Mesenteric fat pad (tissue), 1 donor: ENCODE results near the gene B4GALT4. TPM values are rescaled to one million over a fixed set of nuclear protein-coding genes. Genes with fewer than 3 reads are reported as not detected.

Experiments used
- DNase-seq: peaks from one replicate; pipeline ENCODE4 v3.0.0-alpha.2; 2020; ENCODE audit warnings: low spot score
- total RNA-seq: library from RNA; stranded (reverse); fragmentation: NEBNext Ultra II Directional; extraction: Animal tissue kit (Norgen Biotek cat#: 25700); gene quantifications from one replicate; pipeline ENCODE4 v1.2.1, GENCODE V29; 2021
- donor health status: DM: yes; HTN: yes; CAD: no.

Gene B4GALT4
- total RNA-seq, 1 donor from 2014 or later = 15.0 TPM

DNA sequence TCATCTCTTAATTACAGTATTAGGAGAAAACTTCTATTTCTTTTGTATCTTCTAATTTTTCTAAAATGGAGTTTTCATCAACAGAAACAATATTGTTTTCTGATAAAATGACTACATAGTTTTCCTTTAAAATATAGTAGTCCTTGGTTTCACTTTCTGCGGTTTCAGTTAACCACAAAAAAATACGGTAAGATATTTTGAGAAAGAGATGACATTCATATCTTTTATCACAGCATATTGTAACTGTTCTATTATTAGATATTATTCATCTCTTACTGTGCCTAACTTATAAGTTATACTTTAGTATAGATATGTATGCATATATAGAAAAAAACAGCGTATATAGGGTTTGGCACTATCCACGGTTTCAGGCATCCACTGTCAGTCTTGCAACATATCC, 2.3 kb downstream of the B4GALT4 start:
- DNase-seq = no peak

DNA sequence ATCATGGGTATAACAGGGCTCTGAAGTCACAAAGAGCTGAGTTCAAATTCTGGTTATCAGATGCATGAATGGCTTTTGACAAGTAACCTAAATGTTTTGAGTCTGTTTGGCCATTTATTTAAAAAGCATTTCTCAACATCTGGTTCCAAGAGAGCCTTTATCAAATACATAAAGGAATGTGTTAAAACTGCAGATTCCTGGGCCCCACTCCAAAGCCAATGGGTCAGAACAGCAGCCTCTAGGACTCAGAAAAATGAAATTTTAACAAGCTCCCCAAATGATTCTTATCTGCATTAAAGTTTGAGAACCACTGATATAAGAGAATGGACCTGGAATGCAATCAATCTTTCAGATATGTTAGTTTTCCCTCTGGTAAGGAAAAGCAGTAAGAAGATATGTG, 3.4 kb downstream of the B4GALT4 start:
- no peak for DNase-seq

DNA sequence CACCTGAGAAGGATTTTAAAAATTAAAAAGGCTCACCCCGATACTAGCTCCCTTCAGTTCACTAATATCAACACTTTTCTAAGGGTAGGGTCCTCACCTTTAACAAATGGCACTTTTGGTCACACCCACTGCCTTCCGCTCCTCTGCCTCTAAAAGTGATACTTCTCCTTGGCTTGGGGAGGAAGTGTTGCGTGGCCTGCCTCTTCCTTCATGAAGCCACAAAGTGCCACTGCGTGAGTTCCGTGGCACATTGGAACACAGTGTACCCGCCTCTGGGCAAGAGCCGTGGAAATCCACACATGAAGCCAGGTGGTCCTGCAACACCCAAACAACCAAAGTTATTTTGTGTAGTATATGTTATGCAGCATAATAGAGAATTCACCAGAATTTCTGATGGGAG, 3.9 kb downstream of the B4GALT4 start:
- DNase-seq = no peak

DNA sequence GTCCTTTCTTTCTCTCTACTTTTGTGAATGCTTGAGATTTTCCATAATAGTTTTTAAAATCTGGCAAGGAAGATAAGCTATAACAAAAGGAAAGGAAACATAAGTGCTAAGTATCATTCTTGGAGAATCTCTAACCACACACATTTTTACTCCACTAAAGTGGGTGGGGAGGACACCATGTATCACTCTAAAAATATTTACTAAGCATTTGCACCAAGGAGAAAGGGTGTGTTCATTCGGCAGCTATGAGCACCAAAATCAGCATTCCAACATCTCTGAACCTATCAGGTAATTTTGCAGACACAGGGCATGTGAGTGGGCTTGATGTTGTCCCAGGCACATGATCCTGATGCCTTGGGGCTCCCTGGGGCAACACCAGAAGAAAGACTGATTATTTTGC, 5.5 kb downstream of the B4GALT4 start:
- no peak for DNase-seq

DNA sequence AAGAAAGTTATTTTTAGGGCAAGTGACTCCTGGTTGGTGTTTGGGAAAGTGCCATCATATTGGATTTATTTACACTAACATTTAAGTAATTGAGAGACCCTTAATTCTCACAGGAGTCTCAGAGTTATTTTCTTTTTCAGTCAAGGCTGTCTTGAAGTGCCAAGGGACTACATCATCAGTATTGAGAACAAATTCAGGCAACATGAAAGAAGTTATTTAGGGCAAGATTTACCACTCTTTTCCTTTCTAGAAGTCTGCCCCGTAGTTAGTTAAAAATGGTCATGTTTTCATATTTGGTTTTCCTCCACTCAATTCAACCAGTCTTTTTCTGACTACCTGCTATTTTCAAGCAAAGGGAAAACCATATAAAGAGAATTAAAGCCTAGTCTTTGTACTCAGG, 6.1 kb downstream of the B4GALT4 start:
- no peak for DNase-seq

DNA sequence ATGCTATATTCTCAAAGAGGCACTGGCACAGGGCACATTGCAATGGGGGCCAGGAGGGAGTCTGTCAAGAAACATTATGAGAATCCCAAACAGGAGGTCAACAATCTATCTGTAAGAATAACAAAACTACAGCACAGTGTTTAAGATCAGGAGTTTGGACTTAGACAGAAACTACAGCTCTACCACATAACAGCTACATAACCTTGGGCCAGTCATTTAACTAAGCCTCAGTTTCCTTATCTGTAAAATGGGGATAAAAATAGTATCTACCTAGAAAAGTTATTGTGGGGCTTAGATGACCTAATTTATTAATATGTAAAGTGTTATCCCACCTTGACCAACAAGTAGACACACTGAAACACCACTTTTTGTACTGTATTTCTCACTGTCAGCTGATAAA, 9.9 kb downstream of the B4GALT4 start:
- DNase-seq = no peak

DNA sequence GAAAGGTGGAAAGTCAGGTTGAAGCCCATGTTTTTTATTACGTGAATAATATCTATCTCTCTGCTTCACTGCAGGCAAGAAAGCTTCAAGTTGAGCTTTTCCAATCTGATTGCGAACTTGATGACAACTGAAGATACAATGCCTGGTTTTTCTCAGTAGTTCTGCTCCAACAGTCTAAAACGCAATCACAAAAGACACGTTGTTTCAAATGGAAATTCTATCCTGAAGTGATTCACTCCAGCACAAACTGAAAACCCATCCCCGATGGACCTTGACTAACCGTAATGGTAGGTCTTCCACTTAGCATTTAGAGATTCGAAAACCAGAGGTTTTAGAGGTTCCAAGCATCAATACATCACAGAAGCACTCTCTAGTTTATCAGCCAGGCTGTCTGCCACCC, 10.6 kb downstream of the B4GALT4 start:
- no peak for DNase-seq

DNA sequence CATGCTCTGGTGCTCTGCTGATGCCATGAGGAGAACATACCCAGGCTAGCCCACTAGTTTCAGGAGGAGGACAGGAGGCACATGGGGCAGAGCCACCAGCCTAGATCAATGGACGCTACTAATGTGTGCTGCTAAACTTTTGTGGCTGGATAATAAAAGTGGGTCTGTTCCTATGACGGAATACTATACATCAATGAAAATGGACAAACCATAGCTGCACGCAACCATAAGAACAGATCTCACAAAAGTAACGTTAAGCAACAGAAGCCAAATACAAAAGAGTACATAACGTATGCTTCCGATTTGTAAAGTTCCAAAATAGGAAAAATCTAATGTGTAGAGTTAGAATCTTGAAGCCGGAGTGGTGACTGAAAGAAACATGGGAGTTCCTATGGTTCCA, 11.5 kb downstream of the B4GALT4 start:
- DNase-seq = no peak

DNA sequence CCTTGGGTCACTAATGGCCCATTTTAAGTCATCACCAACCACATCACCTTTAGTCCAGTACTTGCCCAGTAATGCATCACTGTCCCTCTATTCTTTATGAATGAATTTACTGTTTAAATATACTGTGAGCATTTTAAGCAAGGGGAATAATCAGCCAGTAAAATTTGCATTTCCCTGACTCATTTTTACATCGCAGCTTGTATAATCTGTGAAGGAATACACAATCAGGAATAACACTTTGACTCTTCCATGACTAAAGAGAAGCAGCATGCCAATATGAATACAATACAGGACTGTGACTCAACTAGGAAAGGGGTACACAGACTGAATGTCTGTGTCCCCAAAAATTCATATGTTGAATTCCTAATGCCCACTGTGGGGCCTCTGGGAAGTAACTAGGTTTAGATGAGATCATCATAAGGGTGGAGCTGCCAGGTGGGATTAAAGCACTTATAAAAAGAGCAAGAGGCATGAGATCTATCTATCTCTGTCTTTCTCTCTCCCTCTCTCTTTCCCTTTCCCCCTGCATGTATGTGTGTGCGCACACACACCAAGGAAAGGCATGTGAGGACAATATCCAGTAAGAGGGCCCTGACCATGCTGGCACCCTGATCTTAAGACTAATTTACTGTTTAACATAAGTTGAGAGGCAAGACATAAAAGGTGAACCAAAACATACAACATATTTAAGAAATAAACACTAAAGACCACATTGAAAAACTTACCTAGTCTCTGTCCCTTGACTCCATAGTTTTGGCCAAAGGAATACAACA, 12.1 kb downstream of the B4GALT4 start:
- no peak for DNase-seq

DNA sequence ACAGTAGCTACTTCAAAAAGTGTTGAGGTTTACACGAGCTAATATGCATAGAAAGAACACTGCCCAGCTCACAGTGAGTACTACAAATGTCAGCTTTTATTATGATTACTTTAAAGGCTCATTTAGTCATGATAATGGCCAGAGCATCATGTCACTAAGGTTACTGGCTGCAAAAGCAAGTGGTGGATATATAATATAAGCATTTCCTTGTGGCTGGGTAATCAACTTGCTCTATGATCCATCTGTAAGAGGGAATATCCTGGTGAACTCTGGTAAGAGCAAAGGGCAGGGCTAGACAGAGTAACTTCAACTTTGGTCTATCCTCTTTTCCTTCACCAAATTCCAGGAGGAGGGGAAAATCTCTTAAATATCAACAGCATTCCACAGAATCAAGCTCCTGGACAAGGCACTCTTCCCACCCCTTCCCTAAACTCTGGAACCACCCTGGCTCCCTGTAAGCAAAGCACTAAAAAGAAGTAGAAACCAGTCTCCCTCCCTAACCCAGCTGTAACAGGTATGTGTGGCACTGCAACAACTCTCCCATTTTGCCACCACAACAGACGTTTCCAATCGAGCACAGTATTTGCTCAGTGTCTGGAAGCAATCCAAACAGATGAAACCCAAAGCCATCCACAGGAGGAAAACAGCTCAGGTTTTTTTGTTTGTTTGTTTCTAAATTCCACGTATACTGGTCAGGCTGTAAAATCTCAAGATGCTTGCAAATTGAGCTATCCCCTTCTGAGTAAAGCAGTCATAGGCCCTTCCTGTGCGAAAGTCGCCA, 13.4 kb downstream of the B4GALT4 start:
- no peak for DNase-seq

DNA sequence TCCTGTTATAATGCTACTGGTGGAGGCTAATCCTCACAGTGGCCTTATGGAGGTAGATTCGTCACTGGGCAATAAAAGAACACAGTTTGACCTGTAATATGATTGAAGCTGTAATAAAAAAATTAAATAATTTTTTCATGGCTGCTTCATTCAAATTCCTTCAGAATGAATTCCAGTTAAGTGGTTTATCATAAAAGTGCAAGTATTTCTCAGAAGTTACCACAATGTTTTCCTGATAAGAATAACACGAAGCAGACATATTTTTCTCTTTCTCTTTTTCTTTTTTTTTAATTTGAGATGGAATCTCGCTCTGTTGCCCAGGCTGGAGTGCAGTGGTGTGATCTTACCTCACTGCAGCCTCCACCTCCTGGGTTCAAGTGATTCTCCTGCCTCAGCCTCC, 15.6 kb downstream of the B4GALT4 start:
- no peak for DNase-seq

DNA sequence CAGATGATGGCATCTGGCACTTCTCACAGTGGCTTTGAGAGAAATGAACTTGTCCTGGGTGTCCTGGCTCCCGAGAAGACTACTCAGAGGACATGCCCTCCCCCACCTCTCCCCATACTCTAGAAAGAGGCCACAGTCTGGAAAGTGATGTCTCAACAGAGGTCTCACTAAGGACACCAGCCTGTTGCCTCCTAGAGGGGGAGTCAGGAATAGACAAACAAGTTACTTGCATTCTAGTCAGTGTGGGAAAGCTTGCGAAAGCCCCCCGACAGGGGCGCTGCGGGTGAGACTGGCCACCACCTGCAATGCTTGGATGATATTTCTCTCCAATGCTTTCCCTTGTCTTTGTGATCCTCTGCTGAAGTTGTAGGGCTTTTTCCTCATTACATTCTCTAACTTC, 17.2 kb downstream of the B4GALT4 start:
- no peak for DNase-seq

DNA sequence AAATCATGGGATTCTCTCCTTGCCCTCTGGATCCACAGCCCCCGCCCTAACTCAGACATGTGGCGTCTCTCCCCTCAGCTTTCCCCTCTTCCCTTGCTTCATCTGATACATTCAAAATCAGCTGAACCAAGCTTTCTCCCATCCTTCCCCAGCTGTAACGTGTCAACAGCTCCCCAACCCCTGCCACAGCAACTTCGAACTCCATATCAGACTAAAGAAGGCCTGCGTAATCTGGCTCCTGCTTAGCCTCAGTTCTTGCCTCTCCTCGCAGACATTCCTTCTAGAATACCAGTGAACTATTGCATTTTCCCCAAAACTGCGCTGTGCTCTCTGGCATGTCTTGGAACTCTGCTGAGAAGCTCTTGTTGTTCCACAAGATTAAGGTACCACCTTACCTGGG, 18.3 kb downstream of the B4GALT4 start:
- no peak for DNase-seq

DNA sequence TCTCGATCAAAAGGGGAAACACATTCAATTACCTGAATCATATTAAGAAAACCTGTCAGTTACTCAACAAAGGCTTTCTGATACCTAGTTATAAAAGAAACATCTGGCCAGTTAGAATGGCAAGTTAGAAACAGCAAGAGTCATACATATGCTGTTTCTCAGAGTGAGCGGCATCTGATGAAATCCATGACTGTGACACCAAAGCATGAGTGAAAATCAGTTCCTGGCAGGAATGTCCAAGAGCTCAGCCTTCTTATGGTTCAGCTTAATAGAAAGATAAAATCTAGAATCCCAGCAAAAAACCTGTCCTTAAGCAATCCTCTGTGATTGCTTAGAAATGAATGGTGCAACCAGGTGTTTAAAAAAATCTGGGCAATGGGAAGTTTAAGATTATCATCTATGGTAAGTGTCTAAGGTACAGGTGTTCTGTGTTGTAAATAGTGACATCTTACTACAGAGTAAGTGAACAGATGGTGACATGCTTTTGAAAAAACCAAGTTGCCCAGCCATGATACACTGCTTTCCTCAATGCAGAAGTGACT, 18.8 kb downstream of the B4GALT4 start:
- DNase-seq = no peak

DNA sequence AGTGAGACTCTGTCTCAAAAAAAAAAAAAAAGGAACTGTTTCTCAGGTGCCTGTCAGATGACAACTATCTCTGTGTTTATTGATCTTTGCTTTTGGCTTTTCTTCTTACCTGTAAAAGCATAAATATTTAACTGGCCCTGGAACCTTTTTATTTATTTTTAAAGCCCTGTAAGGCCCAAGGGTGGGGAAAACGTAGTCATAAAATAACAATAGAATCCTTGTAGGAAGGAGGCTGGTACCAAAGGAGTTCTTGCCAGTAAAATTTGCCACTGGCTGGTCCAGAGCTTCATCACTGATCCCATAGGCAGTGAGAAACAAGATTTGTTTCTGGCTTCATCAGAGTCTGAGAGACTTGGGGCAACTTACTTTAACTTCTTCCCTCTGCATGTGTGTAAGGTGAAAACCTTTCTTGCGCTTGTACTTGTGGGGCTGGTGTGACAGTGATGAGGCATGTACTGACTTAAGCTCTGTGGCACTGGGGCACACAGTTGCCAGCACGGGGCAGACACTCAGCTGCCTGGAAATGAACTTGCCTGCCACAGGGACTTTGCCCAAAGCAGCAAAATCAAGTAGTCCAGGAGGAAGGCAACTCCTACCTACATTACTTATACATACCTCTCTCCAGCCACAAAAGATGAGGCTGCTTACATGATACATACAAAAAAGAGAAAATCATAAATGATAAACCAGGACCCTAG, 19.6 kb downstream of the B4GALT4 start:
- DNase-seq = no peak

DNA sequence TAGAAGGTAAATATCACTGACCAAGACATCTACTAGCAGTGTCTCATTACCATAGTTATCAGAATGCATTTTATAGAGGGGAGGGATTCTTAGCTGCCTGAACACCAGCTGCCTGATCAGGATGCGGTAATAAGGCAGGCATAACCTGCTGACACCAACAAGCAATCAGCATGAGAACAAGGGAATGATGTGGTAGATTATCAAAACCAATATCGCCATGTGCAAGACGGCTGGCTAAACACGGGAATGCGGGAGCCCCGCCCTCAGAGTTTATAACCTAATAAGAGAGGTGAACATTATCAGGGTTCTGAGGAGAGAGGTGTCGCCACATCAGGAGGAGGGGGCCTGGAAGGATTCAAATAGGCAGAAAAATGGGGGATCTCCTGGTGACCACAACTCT, 20.5 kb downstream of the B4GALT4 start:
- no peak for DNase-seq

DNA sequence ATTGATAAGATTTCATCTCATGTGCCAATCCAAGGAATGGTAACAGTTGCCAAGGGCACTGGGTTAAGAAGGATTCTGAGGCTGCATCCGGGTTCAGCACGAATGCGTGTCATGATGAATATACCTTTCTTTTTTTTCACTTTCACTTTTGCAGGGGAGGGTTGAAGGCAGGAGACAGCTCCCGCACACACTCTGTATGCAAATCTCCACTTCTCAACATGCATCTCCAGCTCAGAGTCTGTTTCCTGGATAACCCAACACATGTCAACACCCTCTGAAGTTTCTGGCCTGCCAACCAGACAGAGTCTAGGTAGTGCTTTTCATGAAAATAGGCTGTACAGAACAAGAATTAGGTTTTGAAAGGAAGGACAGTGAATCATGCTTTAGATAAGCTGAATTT, 21.6 kb downstream of the B4GALT4 start:
- no peak for DNase-seq

DNA sequence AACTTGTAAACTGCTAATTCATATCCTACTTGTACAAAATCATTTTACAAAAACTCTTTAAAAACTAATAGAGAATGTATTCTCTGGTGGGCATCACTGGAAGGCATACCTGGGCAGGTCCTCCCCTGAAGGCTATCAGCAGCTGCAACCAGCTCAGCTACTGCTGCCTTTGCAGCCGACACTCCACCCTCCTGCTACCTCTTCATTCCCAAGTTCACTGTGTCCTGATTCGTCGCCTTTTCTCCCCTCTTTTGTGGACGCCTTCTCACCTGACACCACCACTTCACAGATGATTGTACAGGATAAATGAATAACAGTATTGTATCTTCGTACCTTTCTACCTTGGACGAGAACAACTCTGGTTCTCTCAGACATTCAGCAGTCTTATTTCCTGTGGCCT, 28.9 kb downstream of the B4GALT4 start:
- DNase-seq = no peak

DNA sequence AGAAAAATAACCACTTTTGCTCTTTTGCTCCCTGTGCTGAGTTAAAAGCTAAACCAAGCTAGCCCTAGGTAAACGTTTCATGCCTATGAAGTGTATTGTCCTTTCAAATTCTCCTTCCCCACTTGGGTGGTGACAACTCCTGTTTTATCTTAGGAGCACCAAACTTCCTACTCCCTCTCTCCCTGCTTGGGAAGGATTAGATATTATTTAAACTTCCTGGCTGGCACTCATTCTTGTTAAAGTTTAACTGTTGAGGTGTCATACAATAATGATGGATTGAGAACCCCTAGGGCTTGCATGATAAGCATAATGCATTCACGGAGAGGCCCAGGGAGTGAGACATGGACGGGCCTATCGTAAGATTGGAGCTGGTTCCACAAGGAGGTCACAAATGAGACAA, 29.5 kb downstream of the B4GALT4 start:
- DNase-seq = no peak

DNA sequence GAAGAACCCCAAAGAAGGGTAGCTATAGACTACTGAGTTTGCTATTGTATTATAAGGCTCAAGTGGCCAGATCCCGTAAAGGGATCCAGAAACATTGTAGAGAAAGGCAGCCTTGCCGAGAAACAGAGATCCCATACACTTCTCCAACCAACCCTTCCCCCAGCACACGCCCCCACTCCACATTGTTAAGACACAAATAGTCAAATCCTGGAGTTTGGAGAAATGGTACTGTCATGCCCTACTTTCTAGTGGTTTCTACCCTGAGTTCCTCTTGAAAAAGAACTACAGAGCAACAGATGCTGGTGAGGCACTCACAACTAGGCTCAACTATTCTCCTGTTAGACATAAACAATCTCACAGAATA, 33.2 kb downstream of the B4GALT4 start:
- DNase-seq = no peak

DNA sequence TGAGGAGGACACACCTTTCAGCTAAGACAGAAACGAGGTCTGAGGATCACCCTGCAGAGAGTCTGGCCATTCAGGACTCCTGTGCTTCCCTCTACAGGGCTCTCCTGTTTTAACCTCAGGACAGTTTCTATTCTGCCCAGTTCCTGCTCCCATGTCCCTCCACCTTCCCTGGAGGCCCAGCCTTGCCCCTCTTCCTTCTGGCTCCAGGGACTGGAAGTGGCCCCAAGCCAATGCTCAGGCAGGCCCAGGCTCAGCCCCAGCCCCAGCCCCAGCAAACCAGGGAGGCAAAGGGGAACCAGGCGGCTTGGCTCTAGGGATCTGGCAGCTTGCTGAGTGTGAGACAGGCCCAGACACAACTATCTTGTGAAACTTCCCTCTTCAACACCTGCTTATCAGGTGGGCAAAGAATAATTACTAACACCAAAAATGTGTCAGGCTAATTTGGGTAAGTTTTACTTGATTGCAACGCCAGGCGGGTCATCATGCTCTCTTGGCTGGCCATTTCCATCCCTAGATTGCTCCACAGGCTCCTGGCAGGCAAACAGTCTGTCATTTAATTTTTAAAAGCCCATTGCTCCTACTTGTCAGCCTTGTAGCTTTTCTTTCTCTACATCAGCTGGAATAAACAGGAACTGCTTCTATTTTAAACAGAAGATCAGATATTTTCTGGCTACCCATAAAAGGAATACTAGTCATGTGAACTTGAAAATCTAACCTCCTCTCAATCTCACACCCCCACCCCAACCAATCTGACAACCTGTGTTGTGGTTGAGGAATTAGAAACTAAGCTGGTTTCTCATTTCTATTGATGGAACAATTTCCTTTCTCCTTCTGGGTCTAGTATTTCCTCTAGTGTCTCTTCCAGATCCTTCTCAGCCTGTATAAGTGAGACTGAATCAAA, 33.8 kb downstream of the B4GALT4 start:
- no peak for DNase-seq
